GM18502 (cell line): ENCODE data around the gene CTNNA2.

Source experiments
- ATAC-seq: cut with Tn5 transposase; IDR thresholded peaks from one replicate; pipeline ENCODE4 v1.9.1; 2021; ENCODE audit warnings: mild to moderate bottlenecking; ENCODE audit not compliant: unreplicated experiment, poor library complexity

Gene CTNNA2

DNA sequence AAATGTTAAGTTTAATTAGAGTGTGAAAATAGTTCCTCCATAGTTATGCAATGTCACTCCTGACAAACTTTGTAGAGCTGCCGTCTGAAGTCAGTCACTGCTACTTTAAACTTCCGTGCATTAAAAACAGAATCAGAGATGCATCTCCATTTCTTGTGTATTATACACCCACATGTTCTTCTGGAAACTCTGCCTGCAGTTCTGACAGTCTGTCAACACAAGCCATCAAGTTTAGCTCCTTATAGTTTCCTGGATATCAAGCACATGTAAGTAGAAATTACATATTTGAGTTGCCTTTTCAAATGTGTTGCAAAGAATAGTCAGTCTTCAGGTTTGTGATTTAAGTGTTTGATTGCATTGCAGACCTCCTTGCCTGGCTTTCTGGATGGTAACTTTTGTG, 184.3 kb downstream of the CTNNA2 start:
- ATAC-seq, result no peak

DNA sequence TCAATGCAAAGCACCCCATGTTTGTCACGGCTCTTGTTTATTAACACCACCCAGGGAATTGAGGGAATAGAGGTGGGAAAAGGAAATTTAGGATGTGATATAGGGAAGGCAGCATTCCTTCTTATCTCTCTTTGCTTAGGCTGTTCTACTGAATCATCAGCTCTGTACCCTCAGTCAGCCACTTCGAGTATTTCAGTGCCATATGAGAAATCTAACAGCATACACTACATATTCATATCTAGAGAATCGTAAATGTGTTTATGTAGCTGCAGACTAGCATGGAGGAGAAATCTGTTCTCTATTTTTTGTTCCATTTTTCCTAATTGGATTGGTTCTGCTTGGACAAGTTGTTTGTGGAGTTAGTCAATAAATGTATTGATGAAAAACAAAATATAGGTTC, 187.8 kb downstream of the CTNNA2 start:
- ATAC-seq, result no peak

DNA sequence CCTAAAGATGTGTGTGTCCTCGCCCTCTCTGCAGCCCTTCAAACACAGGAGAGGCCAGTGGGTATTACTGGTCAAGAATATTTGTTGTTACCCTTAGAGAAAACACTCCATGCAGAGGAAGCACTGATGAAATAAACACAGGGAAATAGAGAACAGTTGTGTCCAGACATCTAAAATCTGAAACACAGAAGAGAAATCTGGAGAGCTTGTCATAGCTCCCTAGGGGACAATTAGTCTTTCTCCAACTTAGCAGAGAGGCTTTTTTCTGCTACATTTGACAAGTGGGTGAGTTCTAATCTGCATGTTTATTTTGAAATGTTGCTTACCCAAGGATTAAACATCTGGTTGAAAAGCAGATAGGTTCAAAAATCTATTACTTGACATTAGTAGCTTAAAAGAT, 190.1 kb downstream of the CTNNA2 start:
- ATAC-seq, result no peak

DNA sequence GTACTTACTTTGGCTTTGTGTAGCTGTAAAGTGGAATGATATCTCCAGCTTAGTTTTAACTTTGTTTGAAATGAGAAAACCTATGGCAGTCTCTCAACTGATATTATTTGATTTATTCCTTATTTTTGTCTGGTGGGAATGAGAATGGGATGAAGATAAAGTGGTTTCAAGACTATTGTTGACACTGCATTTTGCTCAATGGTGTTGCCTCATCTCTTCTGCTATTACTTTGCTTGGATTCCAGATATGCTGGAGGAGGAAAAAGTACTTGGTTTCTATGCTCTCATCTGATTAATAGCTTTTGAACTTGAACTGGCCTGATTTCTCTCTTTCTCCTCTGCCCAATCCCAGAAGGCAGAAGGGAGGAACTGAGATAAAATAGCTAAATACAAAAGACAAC, 198.2 kb downstream of the CTNNA2 start:
- no peak for ATAC-seq

DNA sequence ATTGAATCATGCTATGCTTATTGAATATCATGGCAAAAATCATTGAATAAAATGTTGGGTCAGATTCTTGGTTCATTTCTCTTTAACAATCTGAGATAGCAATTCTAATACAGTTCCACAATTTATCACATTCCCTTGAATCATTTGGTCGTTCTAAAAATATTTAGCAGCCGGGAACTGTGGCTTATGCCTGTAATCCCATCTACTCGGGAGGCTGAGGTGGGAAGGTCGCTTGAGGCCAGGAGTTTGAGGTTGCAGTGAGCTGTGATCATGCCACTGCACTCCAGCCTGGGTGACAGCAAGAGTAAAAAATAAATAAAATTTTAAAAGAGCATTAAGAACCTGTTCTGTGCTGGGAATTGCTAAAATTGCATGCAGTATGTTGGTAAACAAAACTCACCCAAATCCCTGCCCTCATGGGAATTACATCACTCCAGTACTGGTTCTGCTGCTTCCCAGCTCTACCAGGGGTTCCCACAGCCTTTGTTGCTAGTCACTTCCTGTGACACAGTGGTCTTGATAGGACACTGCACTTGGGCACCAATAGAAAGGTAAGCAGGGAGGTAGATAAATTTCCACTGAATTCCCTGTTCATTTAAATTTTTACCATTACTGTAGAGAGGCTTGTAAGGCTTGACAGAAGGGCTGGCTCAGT, 200.4 kb downstream of the CTNNA2 start:
- ATAC-seq, result no peak

DNA sequence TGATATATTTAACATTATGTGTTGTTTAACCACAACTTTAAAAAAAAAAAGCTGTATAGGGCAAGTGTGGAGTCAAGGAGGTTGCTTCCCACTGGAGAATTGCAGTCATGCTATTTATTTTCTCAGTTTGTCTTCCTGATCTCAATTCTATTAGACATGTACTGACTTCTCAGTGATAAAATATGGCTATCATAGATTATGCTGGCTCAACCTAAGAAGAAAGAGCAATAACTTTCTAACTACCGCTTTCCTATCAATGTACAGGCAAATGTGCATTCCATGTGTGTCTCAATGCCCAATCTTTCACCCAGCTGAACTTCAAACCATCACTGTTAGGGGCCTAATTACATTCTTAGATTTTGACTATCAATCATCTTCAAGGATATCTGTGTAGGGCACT, 201.4 kb downstream of the CTNNA2 start:
- ATAC-seq, result no peak

DNA sequence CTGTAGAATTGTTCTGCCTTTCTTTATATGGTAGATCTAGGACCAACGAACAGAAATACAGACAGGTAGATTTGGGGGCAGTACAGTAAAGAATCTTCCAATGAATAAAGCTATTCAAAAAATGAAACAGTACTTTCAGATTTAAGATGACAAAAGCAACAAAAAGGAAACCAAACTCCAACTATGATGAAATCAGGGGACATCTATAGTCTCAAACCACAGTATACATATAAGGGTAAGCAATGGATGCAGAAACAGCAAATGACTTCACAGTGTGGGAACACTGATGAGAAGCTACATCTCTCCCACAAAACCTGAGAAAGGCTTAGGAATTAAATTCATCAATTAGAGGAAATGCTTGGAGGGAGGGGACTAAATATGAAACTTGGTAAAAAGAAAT, 202.5 kb downstream of the CTNNA2 start:
- no peak for ATAC-seq

DNA sequence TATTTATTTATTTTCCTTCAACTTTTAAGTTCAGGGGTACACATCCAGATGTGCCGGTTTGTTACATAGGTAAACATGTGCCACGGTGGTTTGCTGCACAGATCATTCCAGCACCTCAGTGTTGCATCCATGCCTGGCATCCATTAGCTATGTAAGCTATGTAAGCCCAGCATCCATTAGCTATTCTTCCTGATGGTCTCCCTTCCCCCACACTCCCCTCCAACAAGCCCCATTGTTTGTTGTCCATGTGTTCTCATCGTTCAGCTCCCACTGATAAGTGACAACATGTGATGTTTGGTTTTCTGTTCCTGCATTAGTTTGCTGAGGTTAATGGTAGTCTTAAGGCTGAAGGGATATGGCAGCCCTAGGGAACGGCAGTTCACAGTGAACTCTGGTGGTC, 203.4 kb downstream of the CTNNA2 start:
- no peak for ATAC-seq

DNA sequence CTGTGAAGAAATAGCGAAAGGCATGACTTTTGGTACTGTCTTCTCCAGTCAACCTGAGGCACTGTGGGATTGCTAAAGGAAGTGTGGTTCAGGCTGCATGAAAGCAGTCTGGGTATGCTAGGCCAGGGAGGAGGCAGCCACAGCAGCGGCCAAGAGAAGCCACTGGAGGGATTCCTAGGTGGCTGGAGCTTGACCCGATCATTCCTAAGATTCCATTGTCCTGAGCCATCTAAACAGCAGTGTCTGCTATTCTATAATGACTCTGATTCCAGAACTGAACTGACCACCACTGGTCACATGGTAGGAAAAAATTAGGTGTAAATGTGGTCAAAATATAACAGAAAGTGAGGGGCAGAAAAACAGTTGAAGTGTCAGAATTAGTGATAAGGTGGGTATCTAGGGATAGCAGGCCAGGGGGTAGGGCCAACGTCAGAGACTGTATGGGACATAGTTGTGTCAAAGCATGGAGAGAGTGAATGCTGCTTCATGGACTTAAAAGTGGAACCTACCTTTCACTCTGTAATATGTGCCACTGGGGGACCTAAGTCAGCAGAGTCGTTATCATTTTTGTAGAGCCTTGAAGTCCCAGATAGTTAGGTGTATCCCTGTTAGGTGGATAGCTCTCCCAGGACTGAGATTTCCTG, 204.6 kb downstream of the CTNNA2 start:
- no peak for ATAC-seq

DNA sequence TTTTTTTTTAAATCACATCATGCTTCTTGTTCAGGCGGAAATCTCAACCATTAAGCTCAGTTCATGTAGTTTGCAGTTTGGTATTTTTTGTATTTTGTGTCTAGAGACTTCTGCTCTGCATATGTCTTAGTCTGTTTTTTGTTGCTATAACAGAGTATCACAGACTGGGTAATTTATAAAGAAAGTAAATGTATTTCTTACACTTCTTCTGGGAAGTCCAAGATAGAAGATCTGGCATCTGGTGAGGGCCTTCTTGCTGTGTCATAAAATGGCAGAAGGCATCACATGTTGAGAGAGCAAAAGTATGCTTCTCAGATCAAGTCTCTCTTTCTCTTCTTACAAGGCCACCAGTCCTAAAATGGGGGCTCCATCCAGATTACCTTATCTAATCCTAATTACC, 208.2 kb downstream of the CTNNA2 start:
- ATAC-seq, result no peak

DNA sequence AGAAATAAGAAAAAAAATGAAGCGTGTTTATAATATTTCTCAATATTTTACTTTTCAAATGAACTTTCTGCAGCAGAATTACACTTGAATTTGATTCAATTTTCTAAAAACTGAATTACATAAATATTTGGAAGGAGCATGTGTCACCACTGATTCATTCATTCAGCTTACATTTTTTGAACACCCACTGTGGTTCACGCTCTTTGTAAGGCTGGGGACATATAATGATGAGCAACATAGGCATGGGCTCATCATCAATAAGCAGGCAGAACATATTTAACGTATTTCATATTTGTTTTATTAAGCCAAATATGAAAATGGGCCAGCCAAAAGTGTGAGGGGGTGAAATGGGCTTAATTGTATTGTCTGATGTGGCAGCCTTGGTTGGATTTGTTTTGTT, 209.1 kb downstream of the CTNNA2 start:
- ATAC-seq, result no peak

DNA sequence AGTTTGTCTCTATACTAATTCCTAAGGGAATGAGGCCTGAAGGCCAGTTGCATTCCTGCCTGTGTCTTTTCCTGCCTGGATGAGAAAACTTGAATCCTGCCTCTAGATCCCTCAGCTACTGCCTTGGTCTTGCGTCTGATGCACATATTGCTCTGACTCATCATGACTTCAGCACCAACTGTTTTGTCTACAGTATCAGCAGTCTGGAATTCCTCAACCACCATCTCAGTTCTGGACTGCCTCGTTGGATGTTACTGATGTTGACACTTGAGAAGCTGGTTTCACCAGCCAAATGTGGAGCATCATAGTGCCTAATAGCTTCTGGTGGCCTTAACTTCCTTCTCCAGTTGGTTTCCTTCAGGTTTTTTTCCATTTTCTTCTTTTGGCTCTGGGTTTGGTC, 211.0 kb downstream of the CTNNA2 start:
- ATAC-seq, result no peak

DNA sequence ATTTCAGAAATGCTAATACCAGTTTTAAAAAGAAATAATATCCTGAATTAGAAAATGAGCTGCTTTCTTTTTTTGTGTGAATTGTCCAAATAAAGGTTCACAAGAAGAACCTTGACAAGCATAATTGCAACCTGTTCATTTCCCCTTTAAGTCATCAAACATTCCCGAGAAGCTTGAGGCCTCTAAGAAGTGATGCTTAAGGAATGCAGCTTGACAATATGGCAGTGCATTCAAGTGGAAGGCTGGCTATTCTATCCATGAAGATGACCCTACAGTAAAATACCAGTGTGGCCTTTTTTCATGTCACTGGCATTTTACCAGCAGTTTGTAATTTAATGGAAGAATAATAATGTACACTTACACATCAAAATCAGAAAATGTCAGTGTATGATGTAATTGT, 216.7 kb downstream of the CTNNA2 start:
- no peak for ATAC-seq

DNA sequence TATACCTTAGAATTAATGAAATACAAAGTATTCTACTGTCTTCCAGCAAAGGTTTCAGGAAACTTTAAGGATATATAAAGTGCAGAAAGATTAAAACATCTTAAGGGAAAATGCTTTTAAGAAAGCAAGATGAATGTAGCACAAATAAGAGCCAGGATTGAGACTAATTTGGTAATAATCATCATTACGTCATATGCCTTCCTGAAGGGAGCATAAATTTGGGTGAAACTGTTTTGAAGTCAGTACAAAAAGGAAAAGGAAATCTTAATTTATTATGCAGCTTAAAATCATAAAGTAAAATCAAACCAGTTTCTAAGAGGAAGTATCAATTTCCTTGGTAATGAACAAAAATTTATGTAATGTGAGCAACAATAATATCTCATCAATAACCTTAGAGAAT, 221.7 kb downstream of the CTNNA2 start:
- ATAC-seq, result no peak

DNA sequence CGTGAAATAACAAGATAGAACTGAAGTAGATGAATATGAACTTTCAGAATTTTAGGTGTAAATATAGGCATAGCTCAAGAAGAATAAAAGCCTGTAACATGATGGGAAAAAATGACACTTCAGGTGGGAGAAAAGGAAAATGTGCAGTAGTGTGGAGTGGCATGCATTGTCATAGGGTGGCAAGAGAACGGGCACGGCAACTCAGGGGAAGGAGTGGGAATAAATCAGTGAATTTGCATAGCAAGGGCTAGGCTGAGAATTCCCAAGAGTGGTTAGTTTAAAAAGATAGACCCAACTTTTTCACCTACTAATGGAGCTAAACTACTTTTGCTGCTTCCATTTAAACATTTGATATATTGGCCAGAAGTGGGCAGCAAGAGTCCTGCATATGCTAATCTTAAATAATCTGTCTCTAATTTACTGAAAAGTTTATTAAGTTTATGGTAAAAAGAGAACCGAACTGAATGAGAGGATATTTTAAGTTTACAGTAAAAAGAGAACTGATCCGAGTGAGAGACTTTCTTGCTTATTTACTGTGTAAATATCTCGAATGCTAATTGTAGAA, 228.1 kb downstream of the CTNNA2 start:
- no peak for ATAC-seq

DNA sequence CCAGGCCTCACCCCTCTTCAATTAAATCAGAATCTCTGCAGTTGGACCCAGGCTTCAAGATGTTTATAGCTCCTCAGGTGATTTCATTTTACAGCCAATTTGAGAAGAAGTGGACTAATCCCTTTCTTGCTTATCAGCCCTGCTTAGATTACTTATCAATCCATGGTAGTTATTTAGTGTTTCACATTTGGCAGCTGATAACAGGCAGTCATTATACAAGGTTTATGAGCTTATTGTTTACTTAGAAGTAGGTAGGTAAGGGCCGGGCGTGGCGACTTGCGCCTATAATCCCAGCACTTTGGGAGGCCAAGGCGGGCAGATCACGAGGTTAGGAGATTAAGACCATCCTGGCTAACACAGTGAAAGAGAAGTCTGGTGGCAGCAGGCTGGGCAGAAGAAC, 237.5 kb downstream of the CTNNA2 start:
- no peak for ATAC-seq

DNA sequence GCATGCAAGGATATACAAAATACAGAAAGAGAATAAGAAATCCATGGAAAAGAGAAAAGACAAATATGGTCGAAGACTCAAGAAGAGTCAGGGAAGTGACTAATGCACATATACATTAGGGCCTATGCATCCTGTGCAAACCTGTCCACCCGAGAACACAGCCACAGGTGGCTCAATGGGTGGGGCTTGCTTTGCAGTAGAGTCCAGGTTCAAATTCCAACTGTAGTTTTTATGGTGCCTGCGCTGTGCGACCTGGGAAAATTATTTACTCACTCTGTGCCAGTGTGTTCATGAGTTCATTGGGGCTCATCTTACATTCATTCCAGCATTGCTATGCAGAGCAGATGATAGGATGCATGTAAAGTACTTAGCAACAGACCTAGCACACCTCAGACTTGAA, 244.7 kb downstream of the CTNNA2 start:
- ATAC-seq, result no peak

DNA sequence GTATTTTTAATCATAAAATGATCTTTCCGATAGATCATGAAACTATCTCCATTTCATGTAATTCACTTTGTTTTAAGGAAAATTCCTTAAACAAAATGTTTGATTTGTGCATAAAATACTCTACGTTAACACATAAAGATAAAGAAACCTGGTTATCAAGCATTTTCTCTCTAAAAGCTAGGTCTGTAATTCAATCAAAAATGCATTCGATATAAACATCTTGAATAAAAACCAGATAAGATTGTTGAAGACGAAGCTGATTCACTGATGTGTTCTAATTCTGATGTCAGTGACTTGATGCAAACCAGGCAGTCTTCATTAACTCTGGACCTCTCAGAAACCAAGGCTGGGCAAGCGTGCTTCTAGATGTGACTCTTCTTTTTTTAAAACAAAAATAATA, 245.2 kb downstream of the CTNNA2 start:
- ATAC-seq, result no peak

DNA sequence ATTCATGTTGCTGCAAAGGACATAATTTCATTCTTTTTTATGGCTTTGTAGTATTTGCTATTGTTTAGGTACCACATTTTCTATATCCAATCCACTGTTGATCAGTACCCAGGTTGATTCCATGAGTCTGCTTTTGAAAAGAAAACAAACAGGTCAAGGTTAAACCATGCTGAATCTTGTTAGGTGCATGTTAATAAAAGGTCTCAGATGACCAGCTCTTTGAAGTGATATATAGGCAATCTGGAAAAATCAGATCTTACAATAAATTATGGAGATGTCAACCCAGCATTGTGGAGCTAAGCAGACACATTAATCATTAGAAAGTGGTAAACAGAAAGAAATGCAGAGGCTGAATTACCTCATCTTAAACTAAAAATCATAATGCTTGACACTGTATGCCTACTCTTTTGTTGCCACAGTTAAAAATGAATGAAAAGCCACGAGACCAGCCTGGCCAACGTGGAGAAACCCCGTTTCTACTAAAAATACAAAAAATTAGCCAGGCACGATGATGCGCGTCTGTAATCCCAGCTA, 246.0 kb downstream of the CTNNA2 start:
- no peak for ATAC-seq

DNA sequence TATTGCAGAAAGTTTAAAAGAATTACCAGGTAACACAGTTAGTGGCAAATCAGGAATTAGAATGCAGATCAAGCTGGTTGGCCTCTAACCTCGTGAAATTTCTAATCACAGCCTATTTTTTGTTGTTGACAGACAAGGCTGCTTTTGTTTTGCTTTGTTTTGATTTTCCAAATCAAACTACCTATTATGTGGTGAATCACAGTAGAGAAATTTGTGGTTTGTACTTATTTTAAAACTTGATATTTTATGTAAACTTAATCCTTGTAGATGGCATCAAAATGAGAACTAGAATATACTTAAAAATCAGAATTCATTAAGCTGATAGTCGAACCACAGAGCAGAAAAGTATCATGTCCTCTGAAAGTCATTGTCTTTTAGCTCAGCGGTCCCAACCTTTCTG, 258.1 kb downstream of the CTNNA2 start:
- ATAC-seq, result no peak

DNA sequence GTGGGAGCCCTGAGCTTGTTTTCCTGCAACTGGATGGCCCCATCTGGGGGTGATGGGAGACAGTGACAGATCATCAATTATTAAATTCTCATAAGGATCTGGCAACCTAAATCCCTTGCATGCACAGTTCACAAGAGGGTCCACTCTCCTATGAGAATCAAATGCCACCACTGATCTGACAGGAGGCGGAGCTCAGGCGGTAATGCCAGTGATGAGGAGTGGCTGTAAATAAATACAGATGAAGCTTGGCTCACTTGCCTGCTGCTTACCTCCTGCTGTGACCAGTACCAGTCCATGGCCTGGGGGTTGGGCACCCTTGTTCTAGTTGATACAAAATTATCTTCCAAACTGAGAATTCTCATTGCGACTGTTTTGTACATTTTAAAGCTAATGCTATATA, 258.6 kb downstream of the CTNNA2 start:
- no peak for ATAC-seq

DNA sequence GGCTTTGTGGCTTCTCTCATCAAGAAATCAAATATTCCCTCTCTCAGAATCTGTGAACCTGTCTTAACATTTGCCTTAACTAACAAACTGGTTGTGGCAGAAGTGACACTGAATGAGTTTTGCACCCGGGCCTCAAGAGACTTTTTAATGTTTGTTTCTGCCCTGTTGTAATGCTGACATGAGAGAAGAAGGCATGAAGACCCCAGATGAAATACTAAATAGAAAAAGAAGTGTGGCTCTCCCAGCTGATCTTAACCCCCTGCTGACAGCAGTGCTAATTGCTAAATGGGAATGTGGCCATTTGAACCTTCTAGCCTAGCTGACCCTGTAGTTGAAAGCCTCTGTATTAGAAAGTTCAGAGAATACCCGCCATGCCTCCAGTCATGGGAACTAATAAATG, 261.2 kb downstream of the CTNNA2 start:
- no peak for ATAC-seq
